Airway epithelial cell (primary cell): ENCODE data around the gene B3GNT7. TPM values are rescaled to one million over a fixed set of nuclear protein-coding genes. Genes with fewer than 3 reads are reported as not detected.

Experiments
- total RNA-seq: library from RNA; depleted of rRNA; stranded (reverse); fragments of >200 nt; gene quantifications from 2 replicates; pipeline ENCODE4 v1.2.3, GENCODE V29; 2015

The B3GNT7 gene
- 0.28 and 0.85 TPM in 2 replicates for total RNA-seq

DNA sequence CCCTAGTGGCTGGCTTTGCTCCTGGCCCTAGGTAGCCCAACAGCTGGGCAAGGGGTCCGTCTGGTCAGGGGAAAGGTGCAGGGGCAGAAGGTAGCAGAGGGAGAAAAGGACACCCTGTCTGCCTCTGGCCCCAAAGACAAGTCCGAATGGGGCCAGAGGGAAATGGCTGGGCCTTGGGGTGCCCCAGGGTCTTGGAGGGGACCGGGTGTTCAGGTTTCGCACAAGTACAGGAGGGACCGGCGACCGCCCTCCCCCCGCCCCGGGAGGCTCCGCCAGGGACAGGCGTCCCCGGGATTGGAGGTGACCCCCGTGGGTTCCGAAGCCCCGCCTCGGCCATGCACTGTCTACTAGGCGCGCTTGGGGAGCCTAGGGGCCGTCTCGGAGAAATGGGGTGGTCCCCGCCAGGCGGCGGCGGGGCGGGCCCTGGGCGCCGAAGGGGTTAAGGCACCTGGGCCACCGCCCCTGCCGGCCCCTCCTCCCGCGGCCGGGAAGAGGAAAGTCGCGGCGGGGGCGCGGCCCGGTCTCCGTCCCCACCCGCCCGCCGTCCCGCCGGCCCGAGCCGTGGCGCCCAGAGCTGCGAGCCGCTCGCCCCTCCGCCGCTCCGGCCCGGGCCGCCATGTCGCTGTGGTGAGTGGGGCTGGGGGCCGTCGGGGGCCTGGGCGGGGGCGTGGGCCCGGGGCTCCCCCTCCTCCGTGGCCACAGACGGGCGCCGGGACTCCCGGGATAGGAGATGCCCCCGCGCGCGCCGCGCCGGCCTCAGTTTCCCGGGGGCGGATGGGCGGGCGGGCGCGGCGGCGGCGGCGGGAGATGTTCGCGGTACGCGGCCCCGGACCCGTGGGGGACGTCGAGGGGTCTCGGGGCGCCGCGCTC, at the start of gene B3GNT7:
B3GNT7 (plus strand) TSS at position 523 of the 870 bp plus-strand sequence; CDS start at position 617, 94 bp downstream.

Other genes with a start within 250 kb of the B3GNT7 start
- gene ARMC9, start 197.1 kb upstream of the B3GNT7 start, total RNA-seq, result 10.4 and 13.5 TPM in 2 replicates
- gene NCL, start 68.8 kb downstream of the B3GNT7 start, total RNA-seq, result 189 and 203 TPM in 2 replicates
- gene NMUR1, start 134.7 kb downstream of the B3GNT7 start, total RNA-seq, result 0.05 TPM in 1 of 2 replicates, not detected in the other
- not detected in 2 replicates for gene TEX44, start 197.2 kb downstream of the B3GNT7 start, total RNA-seq